H1 (cell line): Measurements from ENCODE around the gene DNAH10. TPM values are rescaled to one million over a fixed set of nuclear protein-coding genes. Genes with fewer than 3 reads are reported as not detected.

ENCODE experiments used
- CTCF ChIA-PET: fragments of 300-600 bp; sonication (Branson Sonifier 250); formaldehyde crosslinking; loops from one replicate; lab custom pipeline; 2021; ENCODE audit not compliant: partially characterized antibody; lab: Charles Lee
- POLR2A ChIA-PET: fragments of 300-600 bp; sonication (Branson Sonifier 250); formaldehyde crosslinking; loops from one replicate; lab custom pipeline; 2021; ENCODE audit warnings: inconsistent platforms; ENCODE audit not compliant: partially characterized antibody; lab: Charles Lee
- DNase-seq, 2 experiments: peaks; one replicate each; pipeline versions ENCODE4 v3.0.0 to v3.0.0-alpha.2; 2010 to 2022; ENCODE audit warnings: low spot score in 2 of 2, low read depth in 1 of 2, mixed read lengths in 1 of 2
- FAIRE-seq: peaks from 2 replicates; lab custom pipeline; 2011; peaks lifted over from hg19 to GRCh38; lab: Jason Lieb, UNC
- H2AFZ ChIP-seq: 2 replicates; pipeline ENCODE4 v1.8.1; 2012; ENCODE audit warnings: low read length, inconsistent platforms
- H2AK5ac ChIP-seq: 2 replicates; pipeline ENCODE4 v1.6.1; 2013; ENCODE audit warnings: low read depth, low read length
- H2BK120ac ChIP-seq: replicated peaks from 2 replicates; pipeline ENCODE3; 2013; ENCODE audit warnings: low read depth, low read length, inconsistent platforms
- H2BK12ac ChIP-seq: 2 replicates; pipeline ENCODE4 v1.6.1; 2013; ENCODE audit warnings: low read depth, low read length
- H2BK15ac ChIP-seq: 2 replicates; pipeline ENCODE4 v1.6.1; 2013; ENCODE audit warnings: low read length
- H2BK20ac ChIP-seq: 2 replicates; pipeline ENCODE4 v1.6.1; 2013; ENCODE audit warnings: low read length
- H2BK5ac ChIP-seq: 2 replicates; pipeline ENCODE4 v1.6.1; 2013; ENCODE audit warnings: low read depth, low read length
- H3K14ac ChIP-seq: 2 replicates; pipeline ENCODE4 v1.6.1; 2013; ENCODE audit warnings: inconsistent platforms; ENCODE audit not compliant: insufficient read length
- H3K18ac ChIP-seq: 2 replicates; pipeline ENCODE4 v1.6.1; 2013; ENCODE audit warnings: low read length; ENCODE audit errors: extremely low read depth
- H3K23ac ChIP-seq: 2 replicates; pipeline ENCODE4 v1.6.1; 2013; ENCODE audit warnings: inconsistent platforms; ENCODE audit not compliant: insufficient read length
- H3K23me2 ChIP-seq: 2 replicates; pipeline ENCODE4 v1.6.1; 2013; ENCODE audit warnings: low read depth, low read length
- H3K27ac ChIP-seq: 2 replicates; pipeline ENCODE4 v1.6.1; 2011; ENCODE audit warnings: low read depth, low read length, inconsistent platforms
- H3K27me3 ChIP-seq, 4 experiments: replicated peaks in 1 of 4; 1 replicate in 1 of 4; 2 replicates in 3 of 4; pipeline versions ENCODE4 v1.6.1 to v1.8.1; 2011 to 2013; ENCODE audit warnings: low read length in 3 of 4, mild to moderate bottlenecking in 3 of 4, inconsistent platforms in 2 of 4, mixed read lengths in 2 of 4, moderate library complexity in 1 of 4; ENCODE audit not compliant: control insufficient read depth in 3 of 4, insufficient read depth in 3 of 4; ENCODE audit errors: extremely low read depth in 1 of 4
- H3K36me3 ChIP-seq, 4 experiments: 2 replicates each; pipeline versions ENCODE4 v1.6.1 to v1.8.1; 2011 to 2013; ENCODE audit warnings: mild to moderate bottlenecking in 4 of 4, low read length in 3 of 4, moderate library complexity in 2 of 4, control low read depth in 1 of 4, inconsistent platforms in 1 of 4; ENCODE audit not compliant: insufficient read depth in 4 of 4, control insufficient read depth in 2 of 4
- H3K4ac ChIP-seq: replicated peaks from 2 replicates; pipeline ENCODE3; 2013; ENCODE audit warnings: low read length, low read depth, mixed read lengths, inconsistent platforms; ENCODE audit not compliant: insufficient read length
- H3K4me1 ChIP-seq, 4 experiments: replicated peaks in 1 of 4; 1 replicate in 1 of 4; 2 replicates in 3 of 4; pipeline versions ENCODE4 v1.6.1 to v1.8.1; 2011 to 2013; ENCODE audit warnings: low read length in 3 of 4, inconsistent platforms in 2 of 4, mixed read lengths in 1 of 4; ENCODE audit not compliant: insufficient read depth in 4 of 4, control insufficient read depth in 3 of 4
- H3K4me2 ChIP-seq, 2 experiments: 2 replicates each; pipeline versions ENCODE4 v1.6.1 to v1.8.1; 2011 to 2013; ENCODE audit warnings: low read depth in 2 of 2, low read length in 2 of 2, control low read depth in 1 of 2, inconsistent platforms in 1 of 2, mild to moderate bottlenecking in 1 of 2; ENCODE audit not compliant: insufficient read depth in 1 of 2
- H3K4me3 ChIP-seq, 4 experiments: fragments of 200-600, 300-600 bp in 1 of 4; sonication (generic), shearing (Covaris generic), sonication (Bioruptor Twin) in 1 of 4; 2 replicates each; pipeline versions ENCODE4 v1.5.1 to v1.8.1; 2011 to 2016; ENCODE audit warnings: low read length in 4 of 4, low read depth in 3 of 4, control low read depth in 2 of 4, inconsistent platforms in 2 of 4, mild to moderate bottlenecking in 2 of 4, mixed read lengths in 1 of 4, moderate library complexity in 1 of 4; ENCODE audit not compliant: insufficient read depth in 2 of 4; ENCODE audit errors: extremely low read depth in 1 of 4
- H3K56ac ChIP-seq: replicated peaks from 2 replicates; pipeline ENCODE3; 2013; ENCODE audit warnings: low read depth, mild to moderate bottlenecking, mixed read lengths, low read length, inconsistent platforms; ENCODE audit not compliant: insufficient read length
- H3K79me1 ChIP-seq: 2 replicates; pipeline ENCODE4 v1.6.1; 2013; ENCODE audit warnings: low read depth, low read length, control low read depth
- H3K79me2 ChIP-seq, 2 experiments: 2 replicates each; pipeline versions ENCODE4 v1.6.1 to v1.8.1; 2012 to 2013; ENCODE audit warnings: low read length in 2 of 2, mild to moderate bottlenecking in 2 of 2, inconsistent platforms in 1 of 2; ENCODE audit not compliant: insufficient read depth in 2 of 2, control insufficient read depth in 1 of 2
- H3K9ac ChIP-seq, 4 experiments: replicated peaks in 1 of 4; 1 replicate in 1 of 4; 2 replicates in 3 of 4; pipeline versions ENCODE4 v1.6.1 to v1.8.1; 2011 to 2013; ENCODE audit warnings: low read depth in 3 of 4, low read length in 3 of 4, control low read depth in 2 of 4, mild to moderate bottlenecking in 2 of 4, moderate library complexity in 2 of 4, inconsistent platforms in 1 of 4; ENCODE audit errors: extremely low read depth in 1 of 4
- H3K9me3 ChIP-seq, 2 experiments: 2 replicates each; pipeline versions ENCODE4 v1.6.1 to v1.8.1; 2012 to 2013; ENCODE audit warnings: mild to moderate bottlenecking in 2 of 2, moderate library complexity in 2 of 2, control low read depth in 1 of 2, inconsistent platforms in 1 of 2, low read depth in 1 of 2, low read length in 1 of 2, mixed read lengths in 1 of 2; ENCODE audit not compliant: insufficient read depth in 2 of 2
- H4K20me1 ChIP-seq, 2 experiments: replicated peaks in 1 of 2; 2 replicates each; pipeline versions ENCODE3 to v1.8.1; 2011 to 2013; ENCODE audit warnings: inconsistent platforms in 2 of 2, low read length in 2 of 2, mild to moderate bottlenecking in 1 of 2; ENCODE audit not compliant: insufficient read depth in 2 of 2, control insufficient read depth in 1 of 2
- H4K5ac ChIP-seq: 2 replicates; pipeline ENCODE4 v1.6.1; 2013; ENCODE audit warnings: low read length, low read depth, mixed read lengths, inconsistent platforms; ENCODE audit not compliant: insufficient read length
- H4K8ac ChIP-seq: 2 replicates; pipeline ENCODE4 v1.8.0; 2013; ENCODE audit warnings: mild to moderate bottlenecking, moderate library complexity, low read length, inconsistent platforms; ENCODE audit not compliant: insufficient read depth; ENCODE audit errors: extremely low read depth
- H4K91ac ChIP-seq: replicated peaks from 2 replicates; pipeline ENCODE3; 2013; ENCODE audit warnings: low read length, mixed read lengths, inconsistent platforms; ENCODE audit not compliant: insufficient read length
- ATF2 ChIP-seq: IDR thresholded peaks from 2 replicates; pipeline ENCODE4 v1.6.1; 2012; ENCODE audit warnings: low read length, inconsistent platforms
- BCL11A ChIP-seq, 2 experiments: IDR thresholded peaks; one replicate each; pipeline ENCODE4 v1.6.1; 2011; ENCODE audit warnings: low read depth in 2 of 2, low read length in 2 of 2, mild to moderate bottlenecking in 2 of 2
- BRCA1 ChIP-seq: IDR thresholded peaks from 2 replicates; pipeline ENCODE4 v1.6.1; 2012; ENCODE audit warnings: low read depth, low read length, improper control_type of control experiment
- CHD2 ChIP-seq: IDR thresholded peaks from 2 replicates; pipeline ENCODE4 v1.6.1; 2012; ENCODE audit warnings: low read length, improper control_type of control experiment
- WGBS, 2 experiments: shearing (Covaris generic) in 1 of 2; methylation state at CpG; one replicate each; pipeline versions ENCODE4 v1.1.6 to v1.1.7; 2013 to 2015; ENCODE audit warnings: low lambda C conversion rate in 2 of 2, mixed read lengths in 2 of 2, inconsistent platforms in 1 of 2, low coverage in 1 of 2, missing lambda C conversion rate in 1 of 2; ENCODE audit not compliant: insufficient replicate concordance in 2 of 2, insufficient coverage in 1 of 2, insufficient read length in 1 of 2; ENCODE audit errors: extremely low coverage in 1 of 2, missing lambda C conversion rate in 1 of 2; 5-methylcytosine and 5-hydroxymethylcytosine counted together
- polyA plus RNA-seq, 7 experiments: library from polyadenylated mRNA; depleted of rRNA in 3 of 7; stranded (reverse) in 5 of 7; unstranded in 2 of 7; fragments of >200 nt in 5 of 7; fragments of 200-250 nt in 2 of 7; gene quantifications; 1 replicate in 5 of 7; 2 replicates in 1 of 7; 4 replicates in 1 of 7; pipeline versions ENCODE4 v1.2.1 to v1.2.3, GENCODE V29; 2011 to 2013; ENCODE audit warnings: missing spikeins in 2 of 7, mixed read lengths in 2 of 7
- total RNA-seq: library from RNA; stranded (reverse); fragmentation: NEBNext Ultra II Directional; extraction: Animal tissue kit (Norgen Biotek cat#: 25700); gene quantifications from 2 replicates; pipeline ENCODE4 v1.2.1, GENCODE V29; 2021

Gene DNAH10
- total and polyA plus RNA-seq, 2 of the 8 experiments (the other 6 are each of a cell fraction or from before 2014, with no cell fraction given): 0.02 to 0.24 TPM

GRCh38 chr12:123941000-123941399 is 178.9 kb downstream of the DNAH10 start:
- no peaks in the 10 kb centered on the region for H3K79me2 ChIP-seq
- no peak for DNase-seq
- no peak overlapping the region for H3K4ac ChIP-seq
- H3K56ac ChIP-seq: no peak overlapping the region
- no peak overlapping the region for H3K4me2 ChIP-seq
- H4K5ac ChIP-seq: no peak overlapping the region
- no peaks in the 10 kb centered on the region for H3K9me3 ChIP-seq
- no peak overlapping the region for H4K8ac ChIP-seq
- FAIRE-seq: no peak
- CTCF ChIA-PET: interaction anchor here (0.7 to 3.5 kb wide), 6 partner anchors 11 to 92 kb away, joined by 3 to 27 read pairs (median 8); no protein-coding TSS in a partner anchor
- H3K18ac ChIP-seq: no peak overlapping the region
- no peak overlapping the region for H3K23ac ChIP-seq
- peaks cover 0 to 9% (median 1%) of the 10 kb centered on the region in 4 experiments; a peak in 3 of 7 replicates for H3K27me3 ChIP-seq
- no peak overlapping the region for H2BK5ac ChIP-seq
- POLR2A ChIA-PET: no interaction called here
- H2BK120ac ChIP-seq: no peak overlapping the region
- no peaks in the 10 kb centered on the region for H3K79me1 ChIP-seq
- no peaks in the 10 kb centered on the region for H3K36me3 ChIP-seq
- H2BK12ac ChIP-seq: no peak overlapping the region
- H3K27ac ChIP-seq: no peak overlapping the region
- no peaks in the 10 kb centered on the region for H3K23me2 ChIP-seq
- H4K20me1 ChIP-seq: no peaks in the 10 kb centered on the region
- H3K9ac ChIP-seq: no peak overlapping the region
- 92% methylated on average over 8 of the region's 9 CpGs; no CpG with 5 or more reads in 1 of the 2 experiments for WGBS, 2 experiments
- H4K91ac ChIP-seq: no peak overlapping the region
- no peak overlapping the region for H2AFZ ChIP-seq
- TF ChIP-seq CHD2 (no peak), BRCA1 (no peak), BCL11A (IDR thresholded peaks at IDR 0.05; ENCODE audit: low read depth in 2 of 2, low read length in 2 of 2) (no peak), ATF2 (no peak)
- H2BK20ac ChIP-seq: no peak overlapping the region
- no peak overlapping the region for H3K4me3 ChIP-seq
- no peak overlapping the region for H2AK5ac ChIP-seq
- no peak overlapping the region for H3K14ac ChIP-seq
- H2BK15ac ChIP-seq: no peak overlapping the region
- H3K4me1 ChIP-seq: no peaks in the 10 kb centered on the region
